IMR-90 (cell line): Measurements from ENCODE around the gene LRRFIP1.

Experiments
- BHLHE40 ChIP-seq: fragments of 150-350 bp; IDR thresholded peaks from 2 replicates; pipeline ENCODE4 v1.6.1; 2016; ENCODE audit warnings: mild to moderate bottlenecking, low read depth, low read length
- CEBPB ChIP-seq: IDR thresholded peaks from 2 replicates; pipeline ENCODE4 v1.6.1; 2012; ENCODE audit warnings: low read depth, low read length, improper control_type of control experiment
- ELK1 ChIP-seq: fragments of 150-350 bp; IDR thresholded peaks from 2 replicates; pipeline ENCODE4 v1.6.1; 2016; ENCODE audit warnings: low read depth, mild to moderate bottlenecking, low read length, moderate library complexity, borderline replicate concordance
- FOS ChIP-seq: fragments of 150-350 bp; IDR thresholded peaks from 2 replicates; pipeline ENCODE4 v1.6.1; 2016; ENCODE audit warnings: low read depth, low read length
- MAFK ChIP-seq: IDR thresholded peaks from 2 replicates; pipeline ENCODE4 v1.6.1; 2012; ENCODE audit warnings: low read depth, low read length, improper control_type of control experiment
- MAZ ChIP-seq: IDR thresholded peaks from 2 replicates; pipeline ENCODE4 v1.6.1; 2012; ENCODE audit warnings: low read depth, mild to moderate bottlenecking, low read length, improper control_type of control experiment, moderate library complexity, borderline replicate concordance
- NFE2L2 ChIP-seq: fragments of 150-350 bp; IDR thresholded peaks from 2 replicates; pipeline ENCODE4 v1.6.1; 2016; ENCODE audit warnings: low read depth, mild to moderate bottlenecking, low read length
- POLR2A ChIP-seq: IDR thresholded peaks from 2 replicates; pipeline ENCODE4 v1.6.1; 2012; ENCODE audit warnings: mild to moderate bottlenecking, low read depth, low read length
- RAD21 ChIP-seq: IDR thresholded peaks from 2 replicates; pipeline ENCODE4 v1.6.1; 2012; ENCODE audit warnings: low read length, improper control_type of control experiment
- RCOR1 ChIP-seq: IDR thresholded peaks from 2 replicates; pipeline ENCODE4 v1.6.1; 2012; ENCODE audit warnings: mild to moderate bottlenecking, low read length, improper control_type of control experiment; ENCODE audit not compliant: insufficient replicate concordance
- RFX5 ChIP-seq: IDR thresholded peaks from 2 replicates; pipeline ENCODE4 v1.8.0; 2012; ENCODE audit warnings: low read depth, mild to moderate bottlenecking, low read length, moderate library complexity
- SMC3 ChIP-seq: fragments of 150-350 bp; IDR thresholded peaks from 2 replicates; pipeline ENCODE4 v1.6.1; 2016; ENCODE audit warnings: low read depth, mild to moderate bottlenecking, antibody characterized with exemption, low read length, moderate library complexity
- TF ChIP-seq, protein P1 (sequence below): conservative IDR thresholded peaks from 2 replicates; pipeline ENCODE4 v1.5.1; 2012; ENCODE audit warnings: mild to moderate bottlenecking, low read depth, low read length, improper control_type of control experiment
- TF ChIP-seq, protein P2 (sequence below): fragments of 150-350 bp; IDR thresholded peaks from 2 replicates; pipeline ENCODE4 v1.6.1; 2017; ENCODE audit warnings: mild to moderate bottlenecking, antibody characterized with exemption, low read length, low read depth

GRCh38 chr2:237616373-237616733, 11.0 kb upstream of the LRRFIP1 start:
- TF ChIP-seq POLR2A (no peak), SMC3 (no peak), RCOR1 (no peak), MAFK (no peak), ELK1 (no peak), CEBPB (no peak), RAD21 (no peak), NFE2L2 (no peak), RFX5 (no peak), MAZ (no peak), BHLHE40 (no peak), FOS (no peak)
- TF ChIP-seq, protein P1, sequence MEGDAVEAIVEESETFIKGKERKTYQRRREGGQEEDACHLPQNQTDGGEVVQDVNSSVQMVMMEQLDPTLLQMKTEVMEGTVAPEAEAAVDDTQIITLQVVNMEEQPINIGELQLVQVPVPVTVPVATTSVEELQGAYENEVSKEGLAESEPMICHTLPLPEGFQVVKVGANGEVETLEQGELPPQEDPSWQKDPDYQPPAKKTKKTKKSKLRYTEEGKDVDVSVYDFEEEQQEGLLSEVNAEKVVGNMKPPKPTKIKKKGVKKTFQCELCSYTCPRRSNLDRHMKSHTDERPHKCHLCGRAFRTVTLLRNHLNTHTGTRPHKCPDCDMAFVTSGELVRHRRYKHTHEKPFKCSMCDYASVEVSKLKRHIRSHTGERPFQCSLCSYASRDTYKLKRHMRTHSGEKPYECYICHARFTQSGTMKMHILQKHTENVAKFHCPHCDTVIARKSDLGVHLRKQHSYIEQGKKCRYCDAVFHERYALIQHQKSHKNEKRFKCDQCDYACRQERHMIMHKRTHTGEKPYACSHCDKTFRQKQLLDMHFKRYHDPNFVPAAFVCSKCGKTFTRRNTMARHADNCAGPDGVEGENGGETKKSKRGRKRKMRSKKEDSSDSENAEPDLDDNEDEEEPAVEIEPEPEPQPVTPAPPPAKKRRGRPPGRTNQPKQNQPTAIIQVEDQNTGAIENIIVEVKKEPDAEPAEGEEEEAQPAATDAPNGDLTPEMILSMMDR = no peak
- TF ChIP-seq, protein P2, sequence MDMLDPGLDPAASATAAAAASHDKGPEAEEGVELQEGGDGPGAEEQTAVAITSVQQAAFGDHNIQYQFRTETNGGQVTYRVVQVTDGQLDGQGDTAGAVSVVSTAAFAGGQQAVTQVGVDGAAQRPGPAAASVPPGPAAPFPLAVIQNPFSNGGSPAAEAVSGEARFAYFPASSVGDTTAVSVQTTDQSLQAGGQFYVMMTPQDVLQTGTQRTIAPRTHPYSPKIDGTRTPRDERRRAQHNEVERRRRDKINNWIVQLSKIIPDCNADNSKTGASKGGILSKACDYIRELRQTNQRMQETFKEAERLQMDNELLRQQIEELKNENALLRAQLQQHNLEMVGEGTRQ = no peak
